ENCODE measurements around the gene KPNA6.
"Not testable (repeated sequence)": the region's sequence is repeated elsewhere in the genome, so short reads cannot be mapped to it uniquely, and the experiment has no call there.

The KPNA6 gene

GRCh38 chr1:32100807-32101708 lies 6.8 kb upstream of the KPNA6 start:
- no peak for DNase-seq

GRCh38 chr1:32104127-32104526 lies 3.7 kb upstream of the KPNA6 start:
- no peak for DNase-seq

- no peak for DNase-seq
Observed at GRCh38 chr1:32105338-32105737, 2.5 kb upstream of the KPNA6 start.

GRCh38 chr1:32106663-32107275 lies 1.1 kb upstream of the KPNA6 start:
- DNase-seq, result peak in 3 of 4 experiments; percentile 14 to 45 (median 43)

- DNase-seq, result no peak
Observed at GRCh38 chr1:32111040-32111623, 3.3 kb downstream of the KPNA6 start.

- DNase-seq, result no peak
Observed at GRCh38 chr1:32111789-32112188, 3.9 kb downstream of the KPNA6 start.

GRCh38 chr1:32112806-32113375 lies 5.0 kb downstream of the KPNA6 start:
- no peak for DNase-seq

GRCh38 chr1:32113436-32113835 lies 5.6 kb downstream of the KPNA6 start:
- DNase-seq, result not testable (repeated sequence)

GRCh38 chr1:32114420-32114819 lies 6.6 kb downstream of the KPNA6 start:
- DNase-seq, result no peak

GRCh38 chr1:32115496-32115895 lies 7.6 kb downstream of the KPNA6 start:
- no peak for DNase-seq

GRCh38 chr1:32116531-32116930 lies 8.7 kb downstream of the KPNA6 start:
- DNase-seq, result no peak

GRCh38 chr1:32122151-32122550 lies 14.3 kb downstream of the KPNA6 start:
- peak in 2 of 4 experiments; percentile 38 to 49 for DNase-seq

- not testable (repeated sequence) for DNase-seq
Observed at GRCh38 chr1:32123361-32123760, 15.5 kb downstream of the KPNA6 start.

- DNase-seq, result no peak
Observed at GRCh38 chr1:32125313-32125712, 17.5 kb downstream of the KPNA6 start.

GRCh38 chr1:32126770-32127169 lies 18.9 kb downstream of the KPNA6 start:
- peak in 2 of 4 experiments; percentile 26 to 28 for DNase-seq

- DNase-seq, result no peak
Observed at GRCh38 chr1:32127409-32128198, 19.7 kb downstream of the KPNA6 start.

- DNase-seq, result no peak
Observed at GRCh38 chr1:32128479-32128878, 20.6 kb downstream of the KPNA6 start.

GRCh38 chr1:32128964-32129363 lies 21.1 kb downstream of the KPNA6 start:
- no peak for DNase-seq

- DNase-seq, result not testable (repeated sequence)
Observed at GRCh38 chr1:32133950-32134280, 26.1 kb downstream of the KPNA6 start.

GRCh38 chr1:32137111-32137510 lies 29.3 kb downstream of the KPNA6 start:
- no peak for DNase-seq

GRCh38 chr1:32138965-32139364 lies 31.1 kb downstream of the KPNA6 start:
- no peak for DNase-seq
